Cardiac muscle cell (in vitro differentiated cells and primary cell): ENCODE measurements around the gene TARP.

Experiments used
- DNase-seq, 2 donors: peaks; one replicate each; pipeline versions ENCODE4 v3.0.0 to v3.0.0-alpha.2; 2010 to 2017; ENCODE audit warnings: low read depth in 1 of 2, low spot score in 1 of 2
- H3K27ac ChIP-seq: fragments of 200-600 bp; sonication (generic); 2 replicates; pipeline ENCODE4 v1.5.1; 2016
- H3K27me3 ChIP-seq: fragments of 200-600 bp; sonication (generic); 2 replicates; pipeline ENCODE4 v1.6.0; 2016; ENCODE audit warnings: control low read depth
- H3K36me3 ChIP-seq: fragments of 200-600 bp; sonication (generic); 2 replicates; pipeline ENCODE4 v1.5.1; 2016; ENCODE audit warnings: control low read depth
- H3K4me1 ChIP-seq: fragments of 200-600 bp; sonication (generic); 2 replicates; pipeline ENCODE4 v1.8.1; 2017; ENCODE audit warnings: low read depth, mild to moderate bottlenecking, mixed run types
- H3K4me3 ChIP-seq: fragments of 200-600 bp; sonication (generic); 2 replicates; pipeline ENCODE4 v1.5.1; 2016; ENCODE audit warnings: mild to moderate bottlenecking
- H3K9me3 ChIP-seq: fragments of 200-600 bp; sonication (generic); 2 replicates; pipeline ENCODE4 v1.5.1; 2017; ENCODE audit warnings: low read depth, mild to moderate bottlenecking, control low read depth
- TF ChIP-seq, protein P1 (sequence below): IDR thresholded peaks from 2 replicates; pipeline ENCODE4 v1.5.1; 2012; ENCODE audit warnings: low read depth, mild to moderate bottlenecking, low read length

The TARP gene

DNA sequence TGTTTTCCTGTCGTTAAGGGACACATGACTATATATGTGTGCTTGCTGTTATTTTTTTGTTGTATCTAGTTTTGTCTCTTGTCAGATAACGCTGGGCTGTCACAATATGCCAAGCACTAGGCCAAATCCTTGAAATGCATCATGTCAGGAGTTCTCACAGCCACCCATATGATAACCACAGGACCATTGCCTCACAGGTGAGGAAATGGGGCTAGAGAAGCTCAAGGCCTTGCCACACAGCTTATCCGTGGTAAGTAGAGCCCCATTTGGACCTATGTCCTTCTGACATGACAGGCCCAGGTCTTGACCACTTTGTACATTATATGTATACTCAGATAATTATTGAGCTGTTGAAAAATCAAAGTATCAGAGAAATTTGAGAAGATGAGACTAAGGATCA lies 42.0 kb upstream of the TARP start:
- H3K4me1 ChIP-seq = no peaks in the 10 kb centered on the region
- H3K9me3 ChIP-seq = no peaks in the 10 kb centered on the region
- H3K27ac ChIP-seq = no peak overlapping the region
- no peaks in the 10 kb centered on the region for H3K27me3 ChIP-seq
- TF ChIP-seq, protein P1, sequence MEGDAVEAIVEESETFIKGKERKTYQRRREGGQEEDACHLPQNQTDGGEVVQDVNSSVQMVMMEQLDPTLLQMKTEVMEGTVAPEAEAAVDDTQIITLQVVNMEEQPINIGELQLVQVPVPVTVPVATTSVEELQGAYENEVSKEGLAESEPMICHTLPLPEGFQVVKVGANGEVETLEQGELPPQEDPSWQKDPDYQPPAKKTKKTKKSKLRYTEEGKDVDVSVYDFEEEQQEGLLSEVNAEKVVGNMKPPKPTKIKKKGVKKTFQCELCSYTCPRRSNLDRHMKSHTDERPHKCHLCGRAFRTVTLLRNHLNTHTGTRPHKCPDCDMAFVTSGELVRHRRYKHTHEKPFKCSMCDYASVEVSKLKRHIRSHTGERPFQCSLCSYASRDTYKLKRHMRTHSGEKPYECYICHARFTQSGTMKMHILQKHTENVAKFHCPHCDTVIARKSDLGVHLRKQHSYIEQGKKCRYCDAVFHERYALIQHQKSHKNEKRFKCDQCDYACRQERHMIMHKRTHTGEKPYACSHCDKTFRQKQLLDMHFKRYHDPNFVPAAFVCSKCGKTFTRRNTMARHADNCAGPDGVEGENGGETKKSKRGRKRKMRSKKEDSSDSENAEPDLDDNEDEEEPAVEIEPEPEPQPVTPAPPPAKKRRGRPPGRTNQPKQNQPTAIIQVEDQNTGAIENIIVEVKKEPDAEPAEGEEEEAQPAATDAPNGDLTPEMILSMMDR = no peak
- no peak for DNase-seq
- no peaks in the 10 kb centered on the region for H3K36me3 ChIP-seq
- no peak overlapping the region for H3K4me3 ChIP-seq

DNA sequence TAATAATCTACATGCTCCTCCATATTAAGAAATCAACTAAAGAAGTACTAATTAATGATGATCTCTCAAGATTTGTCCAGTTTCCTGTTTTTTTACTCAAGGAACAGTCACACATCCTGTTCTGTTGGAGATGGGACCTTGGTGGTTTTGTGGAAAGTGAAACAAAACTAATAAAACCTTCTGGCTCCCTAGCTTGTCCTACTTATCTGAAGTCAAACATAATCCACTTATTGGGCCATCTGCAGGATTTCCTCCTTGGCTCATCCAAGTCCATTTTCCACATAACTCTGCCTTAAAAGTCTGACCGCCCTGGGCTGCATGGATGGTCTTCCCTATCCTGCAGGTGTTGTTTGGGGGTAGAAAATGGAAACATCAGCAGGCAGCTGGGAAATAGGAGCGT lies 39.4 kb upstream of the TARP start:
- DNase-seq = peak in 1 of 2 donors; percentile 15
- Histone ChIP-seq H3K27me3 (no peaks in the 10 kb centered on the region), H3K27ac (no peak overlapping the region), H3K4me1 (no peaks in the 10 kb centered on the region), H3K36me3 (no peaks in the 10 kb centered on the region), H3K4me3 (no peak overlapping the region), H3K9me3 (no peaks in the 10 kb centered on the region)
- TF ChIP-seq, protein P1 = no peak

DNA sequence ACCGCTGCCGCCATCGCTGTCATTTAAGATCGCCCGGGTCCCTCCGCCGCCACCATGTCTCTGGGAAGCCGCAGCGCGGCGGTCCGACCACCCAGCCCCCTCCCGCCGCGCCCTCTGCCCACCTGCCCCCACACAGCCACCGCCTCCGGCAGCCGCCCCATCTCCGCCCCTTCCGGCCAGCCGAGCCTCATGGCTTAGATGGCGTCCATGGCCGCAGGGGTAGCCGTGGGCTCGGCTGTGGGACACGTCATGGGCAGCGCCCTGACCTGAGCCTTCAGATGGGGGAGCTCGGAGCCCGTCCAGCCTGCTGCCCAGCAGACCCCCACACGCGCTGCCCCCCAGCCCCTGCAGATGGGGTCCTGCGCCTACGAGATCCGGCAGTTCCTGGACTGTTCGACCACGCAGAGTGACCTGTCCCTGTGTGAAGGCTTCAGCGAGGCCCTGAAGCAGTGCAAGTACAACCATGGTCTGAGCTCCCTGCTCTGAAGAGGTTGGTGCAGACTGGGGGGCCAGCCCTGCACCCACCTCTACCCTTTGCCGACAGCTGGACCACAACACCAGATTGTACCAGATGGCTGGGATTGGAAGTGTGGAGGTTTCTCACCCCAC lies 38.0 kb upstream of the TARP start:
- Histone ChIP-seq H3K4me1 (no peaks in the 10 kb centered on the region), H3K27ac (no peak overlapping the region), H3K27me3 (no peaks in the 10 kb centered on the region), H3K9me3 (no peaks in the 10 kb centered on the region), H3K36me3 (no peaks in the 10 kb centered on the region), H3K4me3 (no peak overlapping the region)
- DNase-seq = peak in 1 of 2 donors; percentile 30
- TF ChIP-seq, protein P1 = no peak

DNA sequence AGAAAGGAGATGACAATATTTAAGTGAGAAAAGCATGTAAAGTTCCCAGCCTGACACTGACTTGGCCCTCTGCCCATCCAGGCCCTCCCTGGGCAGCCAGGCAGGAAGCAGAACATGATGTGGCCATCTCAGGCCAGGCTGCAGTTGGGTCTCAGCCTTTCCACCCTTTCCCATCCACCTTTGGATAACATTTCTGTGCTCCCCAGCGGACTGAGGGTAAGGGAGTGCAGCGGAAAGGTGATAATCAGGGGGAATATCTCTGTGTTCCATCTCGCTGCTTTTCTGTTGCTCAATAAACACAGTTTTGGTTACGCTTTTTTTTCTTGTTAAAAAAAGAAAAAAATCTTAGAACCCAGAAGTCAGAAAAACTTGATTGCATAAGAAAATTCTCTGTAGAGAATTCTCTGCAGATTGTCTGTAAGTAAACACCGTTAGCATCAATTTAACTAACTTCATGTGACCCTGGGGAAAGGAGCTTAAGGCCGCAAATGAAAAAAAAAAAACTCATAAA lies 37.2 kb upstream of the TARP start:
- Histone ChIP-seq H3K36me3 (no peaks in the 10 kb centered on the region), H3K27me3 (no peaks in the 10 kb centered on the region), H3K4me1 (no peaks in the 10 kb centered on the region), H3K9me3 (no peaks in the 10 kb centered on the region), H3K27ac (no peak overlapping the region), H3K4me3 (no peak overlapping the region)
- peak in 1 of 2 donors; percentile 70 for DNase-seq
- TF ChIP-seq, protein P1 = no peak

DNA sequence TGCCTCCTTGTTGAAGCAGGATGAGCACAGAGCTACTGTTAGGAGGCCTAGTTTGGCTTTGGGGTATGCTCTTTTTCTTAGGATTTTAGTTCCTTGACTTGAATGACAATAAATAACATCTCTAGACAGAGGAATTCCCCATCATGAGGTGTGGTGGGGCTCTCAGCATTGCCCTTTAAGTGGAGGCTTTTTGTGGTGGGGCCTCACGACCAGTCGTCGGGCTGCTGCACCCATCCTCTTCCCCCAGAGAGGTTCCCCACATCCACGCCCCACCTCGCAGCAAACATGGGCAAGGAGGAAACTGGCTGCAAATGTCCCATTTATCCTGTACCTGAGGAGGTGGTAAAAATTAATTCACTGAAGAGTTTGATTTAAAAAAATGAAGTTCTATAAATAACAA lies 36.1 kb upstream of the TARP start:
- Histone ChIP-seq H3K9me3 (no peaks in the 10 kb centered on the region), H3K36me3 (no peaks in the 10 kb centered on the region), H3K27me3 (no peaks in the 10 kb centered on the region), H3K4me3 (no peak overlapping the region), H3K4me1 (no peaks in the 10 kb centered on the region), H3K27ac (no peak overlapping the region)
- TF ChIP-seq, protein P1 = no peak
- DNase-seq = no peak

DNA sequence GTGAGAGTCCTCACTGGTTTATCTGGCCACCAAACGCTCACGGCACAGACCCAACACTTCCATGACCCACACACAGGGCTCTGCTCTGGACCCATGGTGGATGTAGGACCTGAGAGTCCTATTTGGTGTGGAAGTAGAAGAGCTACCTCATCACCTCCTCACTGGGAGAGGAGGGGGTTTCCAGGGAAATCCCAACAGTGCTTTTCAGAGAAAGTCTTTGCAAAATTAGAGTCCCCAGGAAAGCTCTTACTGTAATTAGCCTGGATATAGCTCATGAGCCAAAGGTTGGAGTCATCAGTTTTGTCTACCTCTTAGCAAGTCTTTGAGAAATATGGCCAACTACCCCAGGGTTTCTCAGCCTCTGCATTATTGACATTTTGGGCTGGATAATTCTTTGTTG lies 34.7 kb upstream of the TARP start:
- no peak for DNase-seq
- TF ChIP-seq, protein P1 = no peak
- no peak overlapping the region for H3K4me3 ChIP-seq
- no peaks in the 10 kb centered on the region for H3K36me3 ChIP-seq
- no peak overlapping the region for H3K27ac ChIP-seq
- H3K9me3 ChIP-seq = no peaks in the 10 kb centered on the region
- H3K27me3 ChIP-seq = no peaks in the 10 kb centered on the region
- no peaks in the 10 kb centered on the region for H3K4me1 ChIP-seq
